B cell (primary cell): Measurements from ENCODE around the gene RASSF3. TPM values are rescaled to one million over a fixed set of nuclear protein-coding genes. Genes with fewer than 3 reads are reported as not detected.

Source experiments
- ATAC-seq: fragments of 200-7000 bp; cut with Tn5 transposase; one replicate; pipeline ENCODE4 v1.10.0; 2021; ENCODE audit warnings: low read depth, mild to moderate bottlenecking, moderate number of reproducible peaks, moderate library complexity
- CTCF ChIA-PET: fragments of 350-600 bp; sonication (Branson Sonifier 250); formaldehyde crosslinking; loops from one replicate; lab custom pipeline; 2021; ENCODE audit warnings: antibody characterized with exemption, inconsistent platforms; lab: Charles Lee
- POLR2A ChIA-PET: fragments of 350-600 bp; sonication (Branson Sonifier 250); formaldehyde crosslinking; loops from one replicate; lab custom pipeline; 2021; ENCODE audit warnings: antibody characterized with exemption; lab: Charles Lee
- DNase-seq: peaks from one replicate; pipeline ENCODE4 v3.0.0; 2013
- H2AFZ ChIP-seq: 2 replicates; pipeline ENCODE4 v1.6.1; 2012; ENCODE audit warnings: mild to moderate bottlenecking, low read depth, low read length; ENCODE audit not compliant: insufficient read depth, poor library complexity, severe bottlenecking
- H3K27ac ChIP-seq, 2 donors: 1 replicate in 1 of 2; 2 replicates in 1 of 2; pipeline ENCODE4 v1.5.1; 2012 to 2013; ENCODE audit warnings: low read length in 2 of 2, mild to moderate bottlenecking in 2 of 2, moderate library complexity in 1 of 2
- H3K27me3 ChIP-seq, 4 experiments: fragments of 200-600 bp in 1 of 4; sonication (generic) in 1 of 4; replicated peaks in 1 of 4; 1 replicate in 2 of 4; 2 replicates in 2 of 4; pipeline versions ENCODE4 v1.6.1 to v1.7.0; 2013 to 2016; ENCODE audit warnings: low read length in 3 of 4, mild to moderate bottlenecking in 2 of 4, mixed read lengths in 1 of 4, moderate library complexity in 1 of 4; ENCODE audit not compliant: insufficient read depth in 4 of 4, control insufficient read depth in 3 of 4; ENCODE audit errors: control extremely low read depth in 1 of 4
- H3K36me3 ChIP-seq, 2 experiments: replicated peaks in 1 of 2; 1 replicate in 1 of 2; 2 replicates in 1 of 2; pipeline versions ENCODE4 v1.6.1 to v1.7.1; 2013; ENCODE audit warnings: low read length in 1 of 2; ENCODE audit not compliant: insufficient read depth in 2 of 2, control insufficient read depth in 1 of 2; ENCODE audit errors: control extremely low read depth in 1 of 2, extremely low read depth in 1 of 2
- H3K4me1 ChIP-seq, 2 donors: fragments of 200-600 bp in 1 of 2; sonication (generic) in 1 of 2; 1 replicate in 1 of 2; 2 replicates in 1 of 2; pipeline versions ENCODE4 v1.5.1 to v1.6.1; 2013 to 2017; ENCODE audit warnings: low read length in 2 of 2; ENCODE audit not compliant: control insufficient read depth in 2 of 2, insufficient read depth in 2 of 2
- H3K4me2 ChIP-seq: replicated peaks from 2 replicates; pipeline ENCODE3; 2012; ENCODE audit warnings: mild to moderate bottlenecking, low read depth, low read length; ENCODE audit not compliant: poor library complexity, severe bottlenecking
- H3K4me3 ChIP-seq, 5 experiments: fragments of 200-600 bp in 1 of 5; sonication (generic) in 1 of 5; 1 replicate in 3 of 5; 2 replicates in 2 of 5; pipeline versions ENCODE4 v1.5.1 to v1.7.0; 2011 to 2016; ENCODE audit warnings: low read length in 4 of 5, mild to moderate bottlenecking in 4 of 5, low read depth in 2 of 5, control low read depth in 1 of 5, moderate library complexity in 1 of 5; ENCODE audit not compliant: insufficient read depth in 1 of 5; ENCODE audit errors: control extremely low read depth in 1 of 5, extremely low read depth in 1 of 5
- H3K79me2 ChIP-seq: fragments of 200-600 bp; sonication (generic); one replicate; pipeline ENCODE4 v1.6.0; 2016; ENCODE audit warnings: low read length; ENCODE audit not compliant: control insufficient read depth, insufficient read depth
- H3K9ac ChIP-seq: fragments of 200-600 bp; sonication (generic); 2 replicates; pipeline ENCODE4 v1.6.1; 2017; ENCODE audit warnings: mild to moderate bottlenecking, low read length, moderate library complexity
- H3K9me3 ChIP-seq, 3 donors: one replicate each; pipeline versions ENCODE4 v1.6.1 to v1.7.1; 2013; ENCODE audit warnings: low read length in 2 of 3; ENCODE audit not compliant: control insufficient read depth in 2 of 3, insufficient read depth in 1 of 3; ENCODE audit errors: control extremely low read depth in 1 of 3
- H4K20me1 ChIP-seq: 2 replicates; pipeline ENCODE4 v1.6.0; 2012; ENCODE audit warnings: mild to moderate bottlenecking, low read length; ENCODE audit not compliant: insufficient read depth, control insufficient read depth, poor library complexity, severe bottlenecking
- H3K27ac Mint-ChIP-seq: one replicate; pipeline ENCODE4 v1.8.0; 2021; ENCODE audit warnings: mixed read lengths
- H3K27me3 Mint-ChIP-seq: one replicate; pipeline ENCODE4 v1.8.0; 2021; ENCODE audit warnings: mixed read lengths
- H3K4me1 Mint-ChIP-seq: one replicate; pipeline ENCODE4 v1.8.0; 2021; ENCODE audit warnings: mixed read lengths
- H3K4me3 Mint-ChIP-seq: one replicate; pipeline ENCODE4 v1.8.0; 2021; ENCODE audit warnings: mixed read lengths
- H3K9me3 Mint-ChIP-seq: one replicate; pipeline ENCODE4 v1.8.0; 2022; ENCODE audit warnings: mixed read lengths; ENCODE audit not compliant: insufficient read depth
- EZH2 ChIP-seq: IDR thresholded peaks from 2 replicates; pipeline ENCODE4 v1.6.1; 2012; ENCODE audit warnings: borderline replicate concordance, low read depth, mild to moderate bottlenecking, moderate library complexity, low read length; ENCODE audit not compliant: insufficient read depth, poor library complexity, severe bottlenecking
- WGBS: methylation state at CpG from one replicate; pipeline ENCODE4 v1.1.5; 2013; ENCODE audit warnings: missing lambda C conversion rate; ENCODE audit not compliant: insufficient coverage; 5-methylcytosine and 5-hydroxymethylcytosine counted together
- intact Hi-C: fragments of 100-400 bp; cut with micrococcal nuclease; formaldehyde crosslinking; loops from one replicate; pipeline ENCODE4 v1.10.0; 2022
- polyA plus RNA-seq: library from polyadenylated mRNA; depleted of rRNA; stranded (reverse); fragments of >200 nt; gene quantifications from 2 replicates; pipeline ENCODE4 v1.2.3, GENCODE V29; 2012
- total RNA-seq, 2 donors: library from RNA; stranded (reverse); fragments of 120-200 nt in 1 of 2; gene quantifications; 1 replicate in 1 of 2; 2 replicates in 1 of 2; pipeline versions ENCODE4 v1.2.3 to v1.2.4, GENCODE V29; 2013 to 2022
- TF ChIP-seq, protein P1 (sequence below): fragments of 200-600 bp; IDR thresholded peaks from one replicate; pipeline ENCODE4 v1.8.0; 2022; ENCODE audit warnings: antibody characterized with exemption, mild to moderate bottlenecking

Gene RASSF3
- total and polyA plus RNA-seq, 2 donors (not counting 1 experiment from before 2014, with no cell fraction given) = 25.8 to 104 TPM

DNA sequence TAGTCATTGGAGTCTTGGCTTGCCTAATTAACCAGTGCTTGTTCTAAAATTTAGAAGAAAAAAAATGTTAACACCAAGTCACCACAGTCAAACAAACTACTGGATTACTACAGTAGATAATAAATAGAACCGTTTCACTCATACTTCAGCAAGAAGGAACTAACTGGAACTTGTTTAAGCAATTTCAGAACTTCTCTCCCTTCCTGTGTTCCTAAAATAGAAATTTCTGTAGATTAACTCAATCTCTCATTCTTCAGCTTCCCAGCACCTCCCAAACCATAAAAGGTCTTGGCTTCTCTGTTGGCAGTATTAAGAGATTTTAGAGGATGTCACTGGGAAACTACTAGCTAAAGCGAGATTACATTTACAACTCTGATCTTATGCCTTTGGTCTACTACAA, 130.4 kb downstream of the RASSF3 start:
- Histone ChIP-seq H3K27me3 (no peaks in the 10 kb centered on the region), H3K9me3 (no peaks in the 10 kb centered on the region), H3K36me3 (peaks cover 6 to 55% of the 10 kb centered on the region in 2 experiments), H3K4me2 (no peak overlapping the region), H3K4me1 (no peaks in the 10 kb centered on the region), H3K79me2 (no peaks in the 10 kb centered on the region), H2AFZ (no peak overlapping the region), H4K20me1 (no peaks in the 10 kb centered on the region), H3K4me3 (no peak overlapping the region), H3K9ac (no peak overlapping the region), H3K27ac (no peak overlapping the region)
- no CpG with 5 or more reads among the region's 2 CpGs for whole genome bisulfite sequencing
- no peak for TF ChIP-seq EZH2
- TF ChIP-seq, protein P1, sequence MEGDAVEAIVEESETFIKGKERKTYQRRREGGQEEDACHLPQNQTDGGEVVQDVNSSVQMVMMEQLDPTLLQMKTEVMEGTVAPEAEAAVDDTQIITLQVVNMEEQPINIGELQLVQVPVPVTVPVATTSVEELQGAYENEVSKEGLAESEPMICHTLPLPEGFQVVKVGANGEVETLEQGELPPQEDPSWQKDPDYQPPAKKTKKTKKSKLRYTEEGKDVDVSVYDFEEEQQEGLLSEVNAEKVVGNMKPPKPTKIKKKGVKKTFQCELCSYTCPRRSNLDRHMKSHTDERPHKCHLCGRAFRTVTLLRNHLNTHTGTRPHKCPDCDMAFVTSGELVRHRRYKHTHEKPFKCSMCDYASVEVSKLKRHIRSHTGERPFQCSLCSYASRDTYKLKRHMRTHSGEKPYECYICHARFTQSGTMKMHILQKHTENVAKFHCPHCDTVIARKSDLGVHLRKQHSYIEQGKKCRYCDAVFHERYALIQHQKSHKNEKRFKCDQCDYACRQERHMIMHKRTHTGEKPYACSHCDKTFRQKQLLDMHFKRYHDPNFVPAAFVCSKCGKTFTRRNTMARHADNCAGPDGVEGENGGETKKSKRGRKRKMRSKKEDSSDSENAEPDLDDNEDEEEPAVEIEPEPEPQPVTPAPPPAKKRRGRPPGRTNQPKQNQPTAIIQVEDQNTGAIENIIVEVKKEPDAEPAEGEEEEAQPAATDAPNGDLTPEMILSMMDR = no peak
- CTCF ChIA-PET = interaction anchor here (1.0 kb wide), 1 partner anchor 191 kb away, joined by 4 read pairs; no protein-coding TSS in a partner anchor
- Mint-ChIP-seq H3K27me3 (no peaks in the 10 kb centered on the region), H3K27ac (no peak overlapping the region), H3K9me3 (no peaks in the 10 kb centered on the region), H3K4me3 (no peak overlapping the region), H3K4me1 (no peaks in the 10 kb centered on the region)
- ATAC-seq (no peak), DNase-seq (no peak)
- POLR2A ChIA-PET = interaction anchor here (0.7 kb wide), 1 partner anchor 44 kb away, joined by 3 read pairs; no protein-coding TSS in a partner anchor
- intact Hi-C loops = no loop called here

DNA sequence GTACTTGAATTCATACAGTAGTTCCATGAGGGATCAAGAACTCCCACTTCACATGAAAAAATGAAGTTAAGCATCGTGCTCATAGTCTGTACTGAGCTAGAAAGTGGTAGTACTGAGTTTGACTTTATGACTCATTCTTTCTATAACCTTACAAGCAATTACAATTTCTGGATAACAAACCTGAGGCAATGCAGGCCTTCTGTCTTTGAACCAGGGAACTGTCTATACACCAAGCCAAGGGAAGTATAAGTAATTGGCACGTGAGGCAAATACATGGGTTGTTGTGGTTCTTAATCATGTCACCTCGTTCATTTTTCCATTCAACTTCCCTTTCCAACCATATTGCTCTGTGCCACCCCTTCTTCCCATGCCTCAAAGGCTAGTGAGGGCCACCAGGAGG, 132.1 kb downstream of the RASSF3 start:
- DNase-seq = no peak
- H3K27ac ChIP-seq = no peak overlapping the region
- no peaks in the 10 kb centered on the region for H4K20me1 ChIP-seq
- H3K27me3 ChIP-seq = no peaks in the 10 kb centered on the region
- H3K4me2 ChIP-seq = no peak overlapping the region
- no peaks in the 10 kb centered on the region for H3K79me2 ChIP-seq
- intact Hi-C loops = no loop called here
- TF ChIP-seq EZH2 = no peak
- TF ChIP-seq, protein P1 = no peak
- peaks cover 6 to 43% of the 10 kb centered on the region in 2 experiments for H3K36me3 ChIP-seq
- no peak for ATAC-seq
- H3K4me1 Mint-ChIP-seq = no peaks in the 10 kb centered on the region
- no peak overlapping the region for H3K4me3 ChIP-seq
- no peak overlapping the region for H3K4me3 Mint-ChIP-seq
- H2AFZ ChIP-seq = no peak overlapping the region
- H3K4me1 ChIP-seq = no peaks in the 10 kb centered on the region
- H3K9me3 ChIP-seq = no peaks in the 10 kb centered on the region
- POLR2A ChIA-PET = no interaction called here
- no peak overlapping the region for H3K9ac ChIP-seq
- no CpG with 5 or more reads among the region's 3 CpGs for WGBS
- no peaks in the 10 kb centered on the region for H3K9me3 Mint-ChIP-seq
- no peaks in the 10 kb centered on the region for H3K27me3 Mint-ChIP-seq
- no peak overlapping the region for H3K27ac Mint-ChIP-seq
- CTCF ChIA-PET = no interaction called here
